Measurements from ENCODE around the gene CEACAM20.
"Not testable (repeated sequence)": the region's sequence is repeated elsewhere in the genome, so short reads cannot be mapped to it uniquely, and the experiment has no call there.

Gene CEACAM20

DNA sequence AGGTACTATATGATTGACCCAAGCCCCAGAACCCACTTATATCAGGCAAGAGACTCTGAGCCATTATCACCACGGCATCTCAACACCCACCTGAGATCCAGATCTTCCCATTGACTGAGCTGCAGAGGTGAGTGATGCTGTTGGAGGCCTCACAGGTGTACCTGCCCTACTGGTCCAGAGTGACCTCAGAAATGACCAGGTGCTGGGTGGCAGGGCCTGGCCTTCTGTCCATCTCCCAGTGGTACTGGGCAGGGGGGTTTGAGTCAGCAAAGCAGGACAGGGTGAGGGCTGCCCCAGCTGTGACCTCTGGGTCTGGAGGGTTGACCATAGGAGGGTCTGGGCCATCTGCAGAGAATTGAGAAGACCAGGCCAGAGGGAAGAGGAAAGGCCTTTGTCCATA, 13.2 kb upstream of the CEACAM20 start:
- H3K4me3 ChIP-seq (ENCODE audit: low read length): no peak overlapping the region
- peaks cover 43% of the 10 kb centered on the region; the same call in 1 of the 2 replicates for H3K9me3 ChIP-seq (ENCODE audit: insufficient read depth, low read depth, low read length)
- H3K27ac ChIP-seq (ENCODE audit: low read length): no peak overlapping the region
- no peaks in the 10 kb centered on the region for H3K4me1 ChIP-seq (ENCODE audit: insufficient read depth, low read length)
- H3K36me3 ChIP-seq (ENCODE audit: insufficient read depth, low read depth, low read length): no peaks in the 10 kb centered on the region
- H3K9ac ChIP-seq (ENCODE audit: low read depth, low read length): no peak overlapping the region
- H3K27me3 ChIP-seq (ENCODE audit: insufficient read depth, low read length): no peaks in the 10 kb centered on the region; the same call in 1 of the 2 replicates

DNA sequence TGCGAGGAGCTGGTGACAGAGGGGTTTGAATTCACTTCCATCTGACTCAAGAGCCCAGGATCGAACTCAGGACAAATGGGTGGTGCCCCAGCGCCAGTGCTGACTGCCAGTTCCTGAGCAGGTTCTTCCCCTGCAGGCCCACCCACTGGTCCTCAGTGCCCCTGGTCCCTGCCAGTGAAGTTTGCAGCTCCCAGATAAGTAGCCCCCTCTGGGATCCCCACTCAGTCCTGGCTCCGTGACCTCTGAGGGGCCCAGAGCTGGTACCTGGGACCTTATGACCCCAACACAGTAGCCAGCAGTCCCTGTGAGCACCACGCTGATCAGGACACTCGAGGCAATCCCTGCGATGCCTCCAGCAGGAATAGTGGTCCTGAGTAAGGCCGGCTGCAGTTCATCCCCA, 11.3 kb upstream of the CEACAM20 start:
- Histone ChIP-seq H3K9ac (ENCODE audit: low read depth, low read length) (no peak overlapping the region), H3K9me3 (ENCODE audit: insufficient read depth, low read depth, low read length) (peaks cover 56% of the 10 kb centered on the region; the same call in 1 of the 2 replicates), H3K4me3 (ENCODE audit: low read length) (no peak overlapping the region), H3K27me3 (ENCODE audit: insufficient read depth, low read length) (no peaks in the 10 kb centered on the region; the same call in 1 of the 2 replicates), H3K27ac (ENCODE audit: low read length) (no peak overlapping the region), H3K36me3 (ENCODE audit: insufficient read depth, low read depth, low read length) (no peaks in the 10 kb centered on the region), H3K4me1 (ENCODE audit: insufficient read depth, low read length) (no peaks in the 10 kb centered on the region)

DNA sequence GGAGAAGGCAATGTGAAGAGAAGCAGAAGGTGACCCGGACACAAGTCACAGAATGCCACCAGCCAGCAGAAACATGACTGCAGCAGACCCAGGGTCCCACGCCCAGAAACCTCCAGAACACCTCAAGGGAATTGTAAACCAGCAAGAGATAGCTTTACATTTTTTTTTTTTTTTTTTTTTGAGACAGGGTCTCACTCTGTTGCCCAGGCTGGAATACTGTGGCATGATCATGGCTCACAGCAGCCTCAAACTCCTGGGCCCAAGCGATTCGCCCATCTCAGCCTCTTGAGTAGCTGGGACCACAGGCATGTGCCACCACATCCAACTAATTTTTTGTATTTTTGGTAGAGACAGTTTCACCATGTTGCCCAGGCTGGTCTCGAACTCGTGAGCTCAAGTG, 10.5 kb upstream of the CEACAM20 start:
- Histone ChIP-seq H3K27me3 (ENCODE audit: insufficient read depth, low read length) (no peaks in the 10 kb centered on the region; the same call in 1 of the 2 replicates), H3K4me3 (ENCODE audit: low read length) (no peak overlapping the region), H3K9ac (ENCODE audit: low read depth, low read length) (no peak overlapping the region), H3K9me3 (ENCODE audit: insufficient read depth, low read depth, low read length) (peaks cover 63% of the 10 kb centered on the region), H3K4me1 (ENCODE audit: insufficient read depth, low read length) (no peaks in the 10 kb centered on the region), H3K27ac (ENCODE audit: low read length) (no peak overlapping the region), H3K36me3 (ENCODE audit: insufficient read depth, low read depth, low read length) (no peaks in the 10 kb centered on the region)

DNA sequence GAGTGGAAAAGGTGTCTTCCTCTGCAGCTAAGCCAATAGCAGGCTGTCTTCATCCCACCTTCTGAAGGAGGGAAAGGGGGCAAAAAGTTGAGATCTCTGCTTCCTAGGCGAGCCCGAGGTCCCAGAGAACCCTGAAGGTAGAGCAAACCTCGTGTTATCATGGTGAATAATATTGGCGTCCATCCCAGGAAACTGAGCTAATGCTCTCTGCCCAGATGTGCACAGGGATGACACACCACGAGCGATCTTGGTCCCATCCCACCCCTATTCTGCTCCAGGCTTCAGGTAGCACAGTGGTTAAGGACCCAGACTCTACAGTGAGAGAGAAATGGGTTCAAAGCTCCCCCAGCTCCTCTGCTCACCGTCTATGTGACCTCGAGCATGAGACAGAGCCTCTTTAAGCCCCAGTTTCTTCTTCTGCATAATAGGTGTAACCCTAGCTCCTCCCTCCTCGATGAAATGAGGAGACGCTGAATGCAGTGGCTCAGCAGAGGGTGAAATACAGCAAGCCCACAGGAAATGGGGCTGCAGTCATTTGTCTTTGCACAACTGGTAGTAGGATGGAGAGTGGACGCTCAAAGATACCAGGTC, 9.9 kb upstream of the CEACAM20 start:
- Histone ChIP-seq H3K27me3 (ENCODE audit: insufficient read depth, low read length) (no peaks in the 10 kb centered on the region; the same call in 1 of the 2 replicates), H3K4me3 (ENCODE audit: low read length) (no peak overlapping the region), H3K4me1 (ENCODE audit: insufficient read depth, low read length) (no peaks in the 10 kb centered on the region), H3K9me3 (ENCODE audit: insufficient read depth, low read depth, low read length) (peaks cover 68% of the 10 kb centered on the region), H3K9ac (ENCODE audit: low read depth, low read length) (no peak overlapping the region), H3K36me3 (ENCODE audit: insufficient read depth, low read depth, low read length) (no peaks in the 10 kb centered on the region), H3K27ac (ENCODE audit: low read length) (no peak overlapping the region)

DNA sequence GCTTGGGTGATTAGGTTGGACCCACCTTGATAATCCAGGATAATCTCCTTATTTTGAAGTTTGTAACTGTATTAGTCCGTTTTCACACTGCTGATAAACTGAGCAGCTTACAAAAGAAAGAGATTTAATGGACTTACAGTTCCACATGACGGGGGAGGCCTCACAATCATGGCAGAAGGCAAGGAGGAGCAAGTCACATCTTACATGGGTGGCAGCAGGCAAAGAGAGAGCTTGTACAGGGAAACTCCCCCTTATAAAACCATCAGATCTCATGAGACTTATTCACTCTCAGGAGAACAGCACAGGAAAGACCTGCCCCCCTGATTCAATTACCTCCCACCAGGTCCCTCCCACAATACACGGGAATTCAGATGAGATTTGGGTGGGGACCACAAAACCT, 5.9 kb upstream of the CEACAM20 start:
- H3K4me3 ChIP-seq (ENCODE audit: low read length); H3K27me3 ChIP-seq (ENCODE audit: insufficient read depth, low read length); H3K27ac ChIP-seq (ENCODE audit: low read length); H3K9ac ChIP-seq (ENCODE audit: low read depth, low read length); H3K36me3 ChIP-seq (ENCODE audit: insufficient read depth, low read depth, low read length); H3K4me1 ChIP-seq (ENCODE audit: insufficient read depth, low read length): not testable (repeated sequence)
- peaks cover 78% of the 10 kb centered on the region for H3K9me3 ChIP-seq (ENCODE audit: insufficient read depth, low read depth, low read length)

DNA sequence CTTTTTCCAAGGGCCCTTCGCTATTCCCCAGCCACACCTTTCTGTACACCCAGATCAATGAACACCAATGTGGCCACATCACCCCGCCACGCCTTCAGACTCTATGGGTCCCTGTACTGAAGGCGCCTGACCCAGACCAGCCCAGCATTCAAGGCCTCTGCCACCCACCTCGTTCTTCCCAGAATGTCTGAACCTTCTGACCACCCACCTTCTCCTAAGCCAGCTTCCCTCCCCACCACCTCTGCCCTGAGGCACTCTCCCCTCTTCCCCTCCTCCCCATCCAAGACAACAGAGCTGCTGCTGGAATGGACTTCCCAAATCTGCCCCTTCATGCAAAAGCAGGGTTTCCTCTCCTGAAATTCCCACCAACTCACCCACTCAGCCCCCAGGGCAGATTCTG, 3.3 kb upstream of the CEACAM20 start:
- Histone ChIP-seq H3K9me3 (ENCODE audit: insufficient read depth, low read depth, low read length) (peaks cover 69% of the 10 kb centered on the region), H3K4me3 (ENCODE audit: low read length) (no peak overlapping the region)

DNA sequence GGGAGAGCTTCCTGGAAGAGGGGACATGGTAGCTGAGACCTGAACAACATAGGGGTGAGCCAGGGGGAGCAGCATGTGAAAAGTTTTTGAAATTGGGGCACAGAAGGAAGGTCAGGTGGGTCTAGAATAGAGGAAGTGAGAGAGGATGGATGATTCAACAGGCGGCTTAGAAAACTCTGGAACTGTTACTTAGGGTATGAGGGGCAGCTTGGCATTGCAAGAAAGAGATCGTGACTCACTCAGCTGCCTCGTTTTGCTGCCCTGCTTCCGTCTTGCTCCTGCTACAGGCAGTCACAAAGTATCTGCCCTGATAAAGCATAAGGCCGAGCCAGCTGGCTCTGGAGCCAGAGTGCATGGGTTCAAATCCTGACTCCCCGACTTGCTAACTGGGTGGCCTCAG, 1.3 kb upstream of the CEACAM20 start:
- Histone ChIP-seq H3K9me3 (ENCODE audit: insufficient read depth, low read depth, low read length) (peaks cover 69% of the 10 kb centered on the region), H3K36me3 (ENCODE audit: insufficient read depth, low read depth, low read length) (no peaks in the 10 kb centered on the region), H3K27ac (ENCODE audit: low read length) (no peak overlapping the region), H3K9ac (ENCODE audit: low read depth, low read length) (no peak overlapping the region), H3K27me3 (ENCODE audit: insufficient read depth, low read length) (no peaks in the 10 kb centered on the region; the same call in 1 of the 2 replicates), H3K4me1 (ENCODE audit: insufficient read depth, low read length) (no peaks in the 10 kb centered on the region), H3K4me3 (ENCODE audit: low read length) (no peak overlapping the region)

More for the DNA sequence above, 3.3 kb upstream of the CEACAM20 start:
- no peaks in the 10 kb centered on the region for H3K36me3 ChIP-seq (ENCODE audit: insufficient read depth, low read depth, low read length)
- no peaks in the 10 kb centered on the region for H3K27me3 ChIP-seq (ENCODE audit: insufficient read depth, low read length)
- H3K9ac ChIP-seq (ENCODE audit: low read depth, low read length): no peak overlapping the region
- no peaks in the 10 kb centered on the region for H3K4me1 ChIP-seq (ENCODE audit: insufficient read depth, low read length)
- no peak overlapping the region for H3K27ac ChIP-seq (ENCODE audit: low read length)

DNA sequence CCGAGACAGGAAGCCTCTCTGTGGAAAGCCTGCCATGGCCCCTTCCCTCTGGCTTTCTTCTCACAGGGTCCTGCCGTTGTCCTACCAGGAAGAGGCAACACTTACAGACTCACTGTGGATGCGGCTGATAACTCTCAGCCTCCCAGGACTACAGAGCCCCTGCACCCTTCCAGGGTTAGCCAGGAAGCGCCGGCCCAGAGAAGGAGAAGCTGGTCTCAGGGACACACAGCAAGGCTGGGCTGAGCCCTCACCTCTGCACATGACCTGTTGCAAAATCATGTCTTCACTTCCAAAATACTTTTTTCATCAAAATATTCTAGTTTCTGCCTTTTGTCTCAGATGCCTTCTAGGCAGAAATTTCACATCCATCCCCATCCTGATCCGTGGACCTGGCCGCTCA, 1.9 kb downstream of the CEACAM20 start:
- Histone ChIP-seq H3K9ac (ENCODE audit: low read depth, low read length) (no peak overlapping the region), H3K4me3 (ENCODE audit: low read length) (no peak overlapping the region), H3K27ac (ENCODE audit: low read length) (no peak overlapping the region), H3K27me3 (ENCODE audit: insufficient read depth, low read length) (no peaks in the 10 kb centered on the region; the same call in 1 of the 2 replicates), H3K4me1 (ENCODE audit: insufficient read depth, low read length) (no peaks in the 10 kb centered on the region), H3K36me3 (ENCODE audit: insufficient read depth, low read depth, low read length) (no peaks in the 10 kb centered on the region), H3K9me3 (ENCODE audit: insufficient read depth, low read depth, low read length) (peaks cover 70% of the 10 kb centered on the region)

DNA sequence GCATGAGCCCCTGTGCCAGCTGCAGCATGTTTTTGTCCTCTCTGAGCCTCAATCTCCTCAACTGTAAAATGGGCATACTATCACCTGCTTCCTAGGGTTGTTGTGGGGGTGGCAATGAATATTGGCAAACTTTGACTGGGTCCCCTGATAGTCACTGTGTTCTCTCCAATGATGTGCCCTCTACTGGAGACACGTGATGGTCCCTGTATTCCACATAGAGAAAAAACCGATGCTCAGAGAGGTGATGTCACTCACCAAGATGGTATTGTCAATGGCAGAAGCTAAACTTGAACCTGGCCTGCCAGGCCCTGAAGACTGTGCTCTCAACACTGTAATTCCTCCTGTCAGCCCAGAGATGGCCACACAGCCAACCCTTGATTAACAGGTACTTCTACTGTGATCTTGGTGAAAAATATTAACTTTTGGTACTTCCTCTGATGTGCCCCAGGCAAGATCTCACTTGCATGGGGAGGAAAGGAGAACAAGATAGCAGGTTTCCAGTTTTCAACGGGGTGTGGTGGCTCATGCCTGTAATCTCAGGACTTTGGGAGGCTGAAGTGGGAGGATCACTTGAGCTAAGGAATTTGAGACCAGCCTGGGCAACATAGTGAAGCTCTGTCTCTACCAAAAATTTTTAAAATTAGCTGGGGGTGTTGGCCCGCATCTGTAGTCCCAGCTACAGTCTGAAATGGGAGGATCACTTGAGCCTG, 3.6 kb downstream of the CEACAM20 start:
- Histone ChIP-seq H3K9ac (ENCODE audit: low read depth, low read length) (no peak overlapping the region), H3K4me1 (ENCODE audit: insufficient read depth, low read length) (no peaks in the 10 kb centered on the region), H3K9me3 (ENCODE audit: insufficient read depth, low read depth, low read length) (peaks cover 69% of the 10 kb centered on the region), H3K36me3 (ENCODE audit: insufficient read depth, low read depth, low read length) (no peaks in the 10 kb centered on the region), H3K4me3 (ENCODE audit: low read length) (no peak overlapping the region), H3K27ac (ENCODE audit: low read length) (no peak overlapping the region), H3K27me3 (ENCODE audit: insufficient read depth, low read length) (no peaks in the 10 kb centered on the region; the same call in 1 of the 2 replicates)

DNA sequence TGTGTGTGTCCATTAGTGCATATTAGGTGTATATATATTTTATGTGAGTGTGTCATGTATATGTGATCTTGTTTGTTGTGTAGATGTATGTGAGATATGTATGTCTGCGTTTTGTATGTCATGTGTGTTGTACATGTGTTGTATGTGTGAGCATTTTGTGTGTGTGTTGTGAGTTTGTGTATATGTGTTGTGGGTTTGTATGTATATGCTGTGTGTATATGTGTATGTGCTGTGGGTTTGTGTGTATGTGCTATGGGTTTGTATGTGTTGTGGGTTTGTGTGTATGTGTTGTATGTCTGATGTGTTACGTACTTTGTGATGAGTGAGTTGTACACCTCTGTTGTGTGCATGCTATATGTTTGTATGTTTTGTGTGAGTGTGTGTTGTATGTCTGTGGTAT, 8.1 kb downstream of the CEACAM20 start:
- Histone ChIP-seq H3K36me3 (ENCODE audit: insufficient read depth, low read depth, low read length) (no peaks in the 10 kb centered on the region), H3K9ac (ENCODE audit: low read depth, low read length) (no peak overlapping the region), H3K4me3 (ENCODE audit: low read length) (no peak overlapping the region), H3K27me3 (ENCODE audit: insufficient read depth, low read length) (no peaks in the 10 kb centered on the region; the same call in 1 of the 2 replicates), H3K27ac (ENCODE audit: low read length) (no peak overlapping the region), H3K4me1 (ENCODE audit: insufficient read depth, low read length) (no peaks in the 10 kb centered on the region), H3K9me3 (ENCODE audit: insufficient read depth, low read depth, low read length) (peaks cover 60% of the 10 kb centered on the region)

DNA sequence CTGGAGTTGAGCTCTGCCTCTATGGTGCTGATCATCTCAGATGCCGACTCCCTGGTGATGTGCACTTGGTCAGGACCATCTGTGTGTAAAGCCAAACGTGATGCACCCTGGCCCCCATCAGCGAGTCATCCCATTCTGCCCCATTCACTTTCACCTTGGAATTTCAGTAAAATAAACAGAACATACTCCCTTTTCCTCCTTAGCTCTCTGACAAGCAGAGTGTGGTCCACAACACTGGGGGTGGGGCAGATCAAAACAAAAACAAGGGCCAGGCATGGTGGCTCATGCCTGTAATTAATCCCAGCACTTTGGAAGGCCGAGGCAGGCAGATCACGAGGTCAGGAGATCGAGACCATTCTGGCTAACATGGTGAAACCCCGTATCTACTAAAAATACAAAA, 12.3 kb downstream of the CEACAM20 start:
- no peak overlapping the region for H3K9ac ChIP-seq (ENCODE audit: low read depth, low read length)
- H3K9me3 ChIP-seq (ENCODE audit: insufficient read depth, low read depth, low read length): peaks cover 55% of the 10 kb centered on the region
- no peak overlapping the region for H3K27ac ChIP-seq (ENCODE audit: low read length)
- no peaks in the 10 kb centered on the region for H3K4me1 ChIP-seq (ENCODE audit: insufficient read depth, low read length)
- H3K27me3 ChIP-seq (ENCODE audit: insufficient read depth, low read length): no peaks in the 10 kb centered on the region; the same call in 1 of the 2 replicates
- H3K4me3 ChIP-seq (ENCODE audit: low read length): no peak overlapping the region
- H3K36me3 ChIP-seq (ENCODE audit: insufficient read depth, low read depth, low read length): no peaks in the 10 kb centered on the region

DNA sequence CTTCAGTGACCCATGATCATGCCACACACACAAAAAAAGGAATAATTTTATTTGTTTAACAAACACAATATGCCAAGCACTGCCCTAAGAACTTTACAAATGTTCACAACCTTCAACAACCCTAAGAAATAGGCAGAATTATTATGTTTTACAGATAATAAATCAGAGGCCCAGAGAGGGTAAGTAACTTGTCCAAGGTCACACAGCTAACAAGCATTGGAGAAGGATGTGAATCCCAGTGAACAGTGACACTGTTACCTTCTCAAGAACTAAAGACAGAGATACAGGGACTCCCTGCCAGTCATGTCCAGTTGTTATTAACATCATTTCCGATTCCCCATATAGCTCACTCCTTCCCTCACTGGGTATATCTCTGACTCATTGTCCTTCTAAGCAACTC, 13.6 kb downstream of the CEACAM20 start:
- Histone ChIP-seq H3K4me1 (ENCODE audit: insufficient read depth, low read length) (no peaks in the 10 kb centered on the region), H3K9me3 (ENCODE audit: insufficient read depth, low read depth, low read length) (peaks cover 56% of the 10 kb centered on the region), H3K4me3 (ENCODE audit: low read length) (no peak overlapping the region), H3K27me3 (ENCODE audit: insufficient read depth, low read length) (no peaks in the 10 kb centered on the region; the same call in 1 of the 2 replicates), H3K27ac (ENCODE audit: low read length) (no peak overlapping the region), H3K9ac (ENCODE audit: low read depth, low read length) (no peak overlapping the region), H3K36me3 (ENCODE audit: insufficient read depth, low read depth, low read length) (no peaks in the 10 kb centered on the region)

Measured in iPS-20b (cell line).